Tongue (tissue), 2 donors: Measurements from ENCODE around the gene NEUROG3. TPM values are rescaled to one million over a fixed set of nuclear protein-coding genes. Genes with fewer than 3 reads are reported as not detected.
"Not testable (repeated sequence)": the region's sequence is repeated elsewhere in the genome, so short reads cannot be mapped to it uniquely, and the experiment has no call there.

Experiments used
- DNase-seq: peaks from one replicate; pipeline ENCODE4 v3.0.0-alpha.2; 2015
- total RNA-seq: library from RNA; depleted of rRNA; stranded (reverse); fragments of >200 nt; gene quantifications from one replicate; pipeline ENCODE4 v1.2.3, GENCODE V29; 2014

The NEUROG3 gene
- total RNA-seq, 1 donor from 2014 or later: not detected

GRCh38 chr10:69571618-69572158, 1.5 kb downstream of the NEUROG3 start:
- no peak for DNase-seq

GRCh38 chr10:69570050-69570816, 3.0 kb downstream of the NEUROG3 start:
- DNase-seq: no peak

- no peak for DNase-seq
These were observed 3.8 kb downstream of the NEUROG3 start for GRCh38 chr10:69569396-69569934.

- DNase-seq: no peak
These were observed 4.5 kb downstream of the NEUROG3 start for GRCh38 chr10:69568472-69569395.

GRCh38 chr10:69567920-69568319, 5.3 kb downstream of the NEUROG3 start:
- peak; percentile 79 for DNase-seq

GRCh38 chr10:69562731-69563254, 10.4 kb downstream of the NEUROG3 start:
- no peak for DNase-seq

GRCh38 chr10:69559525-69559924, 13.7 kb downstream of the NEUROG3 start:
- no peak for DNase-seq

- DNase-seq: no peak
These were observed 14.7 kb downstream of the NEUROG3 start for GRCh38 chr10:69558559-69558958.

GRCh38 chr10:69554611-69555010, 18.6 kb downstream of the NEUROG3 start:
- DNase-seq: no peak

- no peak for DNase-seq
These were observed 19.9 kb downstream of the NEUROG3 start for GRCh38 chr10:69553328-69553727.

- no peak for DNase-seq
These were observed 21.0 kb downstream of the NEUROG3 start for GRCh38 chr10:69552268-69552667.

GRCh38 chr10:69549959-69550358, 23.3 kb downstream of the NEUROG3 start:
- no peak for DNase-seq

- no peak for DNase-seq
These were observed 31.8 kb downstream of the NEUROG3 start for GRCh38 chr10:69541463-69541862.

GRCh38 chr10:69538461-69538860, 34.8 kb downstream of the NEUROG3 start:
- no peak for DNase-seq

- no peak for DNase-seq
These were observed 35.8 kb downstream of the NEUROG3 start for GRCh38 chr10:69537449-69537848.

- not testable (repeated sequence) for DNase-seq
These were observed 36.7 kb downstream of the NEUROG3 start for GRCh38 chr10:69536521-69536920.

GRCh38 chr10:69533658-69534057, 39.6 kb downstream of the NEUROG3 start:
- DNase-seq: no peak

- no peak for DNase-seq
These were observed 45.3 kb downstream of the NEUROG3 start for GRCh38 chr10:69527961-69528360.
